HepG2 (cell line): ENCODE data around the gene C13orf42.

Experiments
- DNMT1 ChIP-seq: sonication (generic); formaldehyde crosslinking; IDR thresholded peaks from 2 replicates; pipeline ENCODE4 v1.5.1; 2020; ENCODE audit warnings: mild to moderate bottlenecking, missing genetic modification reagents
- ELF4 ChIP-seq: sonication (generic); formaldehyde crosslinking; IDR thresholded peaks from 2 replicates; pipeline ENCODE4 v1.5.0; 2020; ENCODE audit warnings: missing genetic modification reagents, mild to moderate bottlenecking, moderate library complexity, borderline replicate concordance
- U2AF1 ChIP-seq: fragments of 200-400 bp; formaldehyde crosslinking; optimal IDR thresholded peaks from 2 replicates; pipeline ENCODE3; 2017; ENCODE audit warnings: mild to moderate bottlenecking, low read depth, low read length
- ZNF792 ChIP-seq: IDR thresholded peaks from 2 replicates; pipeline ENCODE4 v1.6.1; 2016
- TF ChIP-seq, protein P1 (sequence below): sonication (generic); formaldehyde crosslinking; IDR thresholded peaks from 2 replicates; pipeline ENCODE4 v1.5.0; 2020; ENCODE audit warnings: mild to moderate bottlenecking, missing genetic modification reagents, moderate library complexity
- TF ChIP-seq, protein P2 (sequence below): sonication (generic); formaldehyde crosslinking; IDR thresholded peaks from 2 replicates; pipeline ENCODE4 v1.4.0; 2020; ENCODE audit warnings: missing genetic modification reagents, borderline replicate concordance
- TF ChIP-seq, protein P3 (sequence below): conservative IDR thresholded peaks from 2 replicates; pipeline ENCODE4 v1.6.1; 2018; ENCODE audit warnings: missing genetic modification reagents
- TF ChIP-seq, protein P4 (sequence below): sonication (generic); formaldehyde crosslinking; IDR thresholded peaks from 2 replicates; pipeline ENCODE4 v1.8.0; 2022; ENCODE audit warnings: missing genetic modification reagents, mild to moderate bottlenecking, borderline replicate concordance

DNA sequence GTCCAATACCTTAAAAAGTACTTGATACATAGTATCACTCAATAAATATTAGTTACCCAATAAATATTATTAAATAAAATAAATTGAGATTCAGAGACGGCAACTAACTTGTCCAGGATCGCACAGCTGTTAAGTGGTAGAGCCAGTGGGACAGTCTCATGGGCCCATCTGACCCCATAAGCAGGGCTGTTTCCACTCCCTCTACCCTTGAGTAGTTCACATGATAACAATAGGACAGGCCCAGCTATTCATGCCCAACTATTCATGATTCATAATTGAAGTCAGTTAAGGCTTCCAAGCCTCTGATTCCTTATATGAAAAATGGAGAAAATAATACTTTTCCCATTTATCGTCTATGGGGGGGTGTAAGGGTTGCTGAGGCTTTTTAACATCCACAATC lies 78.2 kb downstream of the C13orf42 start:
- TF ChIP-seq U2AF1 = no peak
- no peak for TF ChIP-seq ZNF792 (CRISPR knock-in tag)
- TF ChIP-seq, protein P1, sequence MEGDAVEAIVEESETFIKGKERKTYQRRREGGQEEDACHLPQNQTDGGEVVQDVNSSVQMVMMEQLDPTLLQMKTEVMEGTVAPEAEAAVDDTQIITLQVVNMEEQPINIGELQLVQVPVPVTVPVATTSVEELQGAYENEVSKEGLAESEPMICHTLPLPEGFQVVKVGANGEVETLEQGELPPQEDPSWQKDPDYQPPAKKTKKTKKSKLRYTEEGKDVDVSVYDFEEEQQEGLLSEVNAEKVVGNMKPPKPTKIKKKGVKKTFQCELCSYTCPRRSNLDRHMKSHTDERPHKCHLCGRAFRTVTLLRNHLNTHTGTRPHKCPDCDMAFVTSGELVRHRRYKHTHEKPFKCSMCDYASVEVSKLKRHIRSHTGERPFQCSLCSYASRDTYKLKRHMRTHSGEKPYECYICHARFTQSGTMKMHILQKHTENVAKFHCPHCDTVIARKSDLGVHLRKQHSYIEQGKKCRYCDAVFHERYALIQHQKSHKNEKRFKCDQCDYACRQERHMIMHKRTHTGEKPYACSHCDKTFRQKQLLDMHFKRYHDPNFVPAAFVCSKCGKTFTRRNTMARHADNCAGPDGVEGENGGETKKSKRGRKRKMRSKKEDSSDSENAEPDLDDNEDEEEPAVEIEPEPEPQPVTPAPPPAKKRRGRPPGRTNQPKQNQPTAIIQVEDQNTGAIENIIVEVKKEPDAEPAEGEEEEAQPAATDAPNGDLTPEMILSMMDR (CRISPR knock-in tag) = no peak
- TF ChIP-seq, protein P2, sequence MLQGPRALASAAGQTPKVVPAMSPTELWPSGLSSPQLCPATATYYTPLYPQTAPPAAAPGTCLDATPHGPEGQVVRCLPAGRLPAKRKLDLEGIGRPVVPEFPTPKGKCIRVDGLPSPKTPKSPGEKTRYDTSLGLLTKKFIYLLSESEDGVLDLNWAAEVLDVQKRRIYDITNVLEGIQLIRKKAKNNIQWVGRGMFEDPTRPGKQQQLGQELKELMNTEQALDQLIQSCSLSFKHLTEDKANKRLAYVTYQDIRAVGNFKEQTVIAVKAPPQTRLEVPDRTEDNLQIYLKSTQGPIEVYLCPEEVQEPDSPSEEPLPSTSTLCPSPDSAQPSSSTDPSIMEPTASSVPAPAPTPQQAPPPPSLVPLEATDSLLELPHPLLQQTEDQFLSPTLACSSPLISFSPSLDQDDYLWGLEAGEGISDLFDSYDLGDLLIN (CRISPR knock-in tag) = no peak
- TF ChIP-seq, protein P3, sequence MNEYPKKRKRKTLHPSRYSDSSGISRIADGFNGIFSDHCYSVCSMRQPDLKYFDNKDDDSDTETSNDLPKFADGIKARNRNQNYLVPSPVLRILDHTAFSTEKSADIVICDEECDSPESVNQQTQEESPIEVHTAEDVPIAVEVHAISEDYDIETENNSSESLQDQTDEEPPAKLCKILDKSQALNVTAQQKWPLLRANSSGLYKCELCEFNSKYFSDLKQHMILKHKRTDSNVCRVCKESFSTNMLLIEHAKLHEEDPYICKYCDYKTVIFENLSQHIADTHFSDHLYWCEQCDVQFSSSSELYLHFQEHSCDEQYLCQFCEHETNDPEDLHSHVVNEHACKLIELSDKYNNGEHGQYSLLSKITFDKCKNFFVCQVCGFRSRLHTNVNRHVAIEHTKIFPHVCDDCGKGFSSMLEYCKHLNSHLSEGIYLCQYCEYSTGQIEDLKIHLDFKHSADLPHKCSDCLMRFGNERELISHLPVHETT (CRISPR knock-in tag) = no peak
- no peak for TF ChIP-seq ELF4 (CRISPR knock-in tag)
- TF ChIP-seq, protein P4, sequence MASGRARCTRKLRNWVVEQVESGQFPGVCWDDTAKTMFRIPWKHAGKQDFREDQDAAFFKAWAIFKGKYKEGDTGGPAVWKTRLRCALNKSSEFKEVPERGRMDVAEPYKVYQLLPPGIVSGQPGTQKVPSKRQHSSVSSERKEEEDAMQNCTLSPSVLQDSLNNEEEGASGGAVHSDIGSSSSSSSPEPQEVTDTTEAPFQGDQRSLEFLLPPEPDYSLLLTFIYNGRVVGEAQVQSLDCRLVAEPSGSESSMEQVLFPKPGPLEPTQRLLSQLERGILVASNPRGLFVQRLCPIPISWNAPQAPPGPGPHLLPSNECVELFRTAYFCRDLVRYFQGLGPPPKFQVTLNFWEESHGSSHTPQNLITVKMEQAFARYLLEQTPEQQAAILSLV = no peak
- no peak for TF ChIP-seq DNMT1 (CRISPR knock-in tag)
